ENCODE results near the gene SLC45A1.
"Not testable (repeated sequence)": the region's sequence is repeated elsewhere in the genome, so short reads cannot be mapped to it uniquely, and the experiment has no call there.

Gene SLC45A1

GRCh38 chr1:8317647-8318381 is at the start of gene SLC45A1:
Gene SLC45A1 (plus strand): TSS chr1:8318114. CDS start chr1:8324330, 6,216 bp downstream.
- DNase-seq (ENCODE audit: low spot score): peak; percentile 55

- DNase-seq (ENCODE audit: low spot score): no peak
Measured at GRCh38 chr1:8273036-8273435, 44.9 kb upstream of the SLC45A1 start.

GRCh38 chr1:8274352-8274751 is 43.6 kb upstream of the SLC45A1 start:
- DNase-seq (ENCODE audit: low spot score): no peak

GRCh38 chr1:8276173-8276914 is 41.6 kb upstream of the SLC45A1 start:
- DNase-seq (ENCODE audit: low spot score): no peak

- no peak for DNase-seq (ENCODE audit: low spot score)
Measured at GRCh38 chr1:8276932-8277331, 41.0 kb upstream of the SLC45A1 start.

GRCh38 chr1:8278677-8279076 is 39.2 kb upstream of the SLC45A1 start:
- not testable (repeated sequence) for DNase-seq (ENCODE audit: low spot score)

- no peak for DNase-seq (ENCODE audit: low spot score)
Measured at GRCh38 chr1:8281843-8282509, 35.9 kb upstream of the SLC45A1 start.

GRCh38 chr1:8283058-8283884 is 34.6 kb upstream of the SLC45A1 start:
- DNase-seq (ENCODE audit: low spot score): no peak

- DNase-seq (ENCODE audit: low spot score): no peak
Measured at GRCh38 chr1:8284127-8284526, 33.8 kb upstream of the SLC45A1 start.

GRCh38 chr1:8285103-8285502 is 32.8 kb upstream of the SLC45A1 start:
- DNase-seq (ENCODE audit: low spot score): no peak

GRCh38 chr1:8285965-8286364 is 31.9 kb upstream of the SLC45A1 start:
- no peak for DNase-seq (ENCODE audit: low spot score)

- no peak for DNase-seq (ENCODE audit: low spot score)
Measured at GRCh38 chr1:8293118-8293517, 24.8 kb upstream of the SLC45A1 start.

GRCh38 chr1:8293641-8294169 is 24.2 kb upstream of the SLC45A1 start:
- DNase-seq (ENCODE audit: low spot score): no peak

GRCh38 chr1:8294170-8294697 is 23.7 kb upstream of the SLC45A1 start:
- DNase-seq (ENCODE audit: low spot score): no peak

- DNase-seq (ENCODE audit: low spot score): no peak
Measured at GRCh38 chr1:8297245-8297644, 20.7 kb upstream of the SLC45A1 start.

GRCh38 chr1:8299963-8300362 is 18.0 kb upstream of the SLC45A1 start:
- no peak for DNase-seq (ENCODE audit: low spot score)

- no peak for DNase-seq (ENCODE audit: low spot score)
Measured at GRCh38 chr1:8302081-8302956, 15.6 kb upstream of the SLC45A1 start.

GRCh38 chr1:8303141-8303540 is 14.8 kb upstream of the SLC45A1 start:
- DNase-seq (ENCODE audit: low spot score): no peak

- DNase-seq (ENCODE audit: low spot score): no peak
Measured at GRCh38 chr1:8303876-8304275, 14.0 kb upstream of the SLC45A1 start.

- DNase-seq (ENCODE audit: low spot score): no peak
Measured at GRCh38 chr1:8307628-8308027, 10.3 kb upstream of the SLC45A1 start.
